ENCODE results near the gene NDUFB8.
A peak's percentile ranks its signal among the peaks of the same experiment; 100 is the strongest.

DNA sequence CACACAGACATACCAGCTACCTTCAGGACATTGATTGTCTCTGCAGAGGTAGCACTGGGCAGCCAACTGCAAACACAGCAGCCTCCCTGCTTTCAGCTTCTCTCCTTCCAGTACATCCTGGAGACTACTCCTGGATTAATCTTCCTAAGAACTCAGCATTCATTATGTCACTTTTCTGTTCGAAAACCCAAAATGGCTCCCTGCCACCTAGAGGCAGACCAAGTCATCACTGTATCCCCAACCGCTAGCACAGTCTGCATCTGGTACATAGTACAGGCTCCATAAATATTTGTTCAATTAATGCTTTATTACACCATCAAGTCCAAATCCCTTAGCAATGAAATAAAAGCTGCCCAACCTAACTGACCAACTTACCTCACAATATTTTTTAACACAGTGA is 5.0 kb downstream of the NDUFB8 start:
- TF ChIP-seq CTCF (conservative IDR thresholded peaks at IDR 0.05; ENCODE audit: low read depth, low read length) (0 out of 2 replicates have a peak, but pooled peaks have one; percentile 19), EZH2 (IDR thresholded peaks at IDR 0.05; ENCODE audit: borderline replicate concordance, low read depth, low read length, poor library complexity, severe bottlenecking) (no peak)
